HG03354 (cell line): Measurements from ENCODE around the gene VAC14.

Source experiments
- ATAC-seq: cut with Tn5 transposase; IDR thresholded peaks from one replicate; pipeline ENCODE4 v1.9.1; 2021; ENCODE audit warnings: mild to moderate bottlenecking; ENCODE audit not compliant: unreplicated experiment, poor library complexity, severe bottlenecking

VAC14 gene

DNA sequence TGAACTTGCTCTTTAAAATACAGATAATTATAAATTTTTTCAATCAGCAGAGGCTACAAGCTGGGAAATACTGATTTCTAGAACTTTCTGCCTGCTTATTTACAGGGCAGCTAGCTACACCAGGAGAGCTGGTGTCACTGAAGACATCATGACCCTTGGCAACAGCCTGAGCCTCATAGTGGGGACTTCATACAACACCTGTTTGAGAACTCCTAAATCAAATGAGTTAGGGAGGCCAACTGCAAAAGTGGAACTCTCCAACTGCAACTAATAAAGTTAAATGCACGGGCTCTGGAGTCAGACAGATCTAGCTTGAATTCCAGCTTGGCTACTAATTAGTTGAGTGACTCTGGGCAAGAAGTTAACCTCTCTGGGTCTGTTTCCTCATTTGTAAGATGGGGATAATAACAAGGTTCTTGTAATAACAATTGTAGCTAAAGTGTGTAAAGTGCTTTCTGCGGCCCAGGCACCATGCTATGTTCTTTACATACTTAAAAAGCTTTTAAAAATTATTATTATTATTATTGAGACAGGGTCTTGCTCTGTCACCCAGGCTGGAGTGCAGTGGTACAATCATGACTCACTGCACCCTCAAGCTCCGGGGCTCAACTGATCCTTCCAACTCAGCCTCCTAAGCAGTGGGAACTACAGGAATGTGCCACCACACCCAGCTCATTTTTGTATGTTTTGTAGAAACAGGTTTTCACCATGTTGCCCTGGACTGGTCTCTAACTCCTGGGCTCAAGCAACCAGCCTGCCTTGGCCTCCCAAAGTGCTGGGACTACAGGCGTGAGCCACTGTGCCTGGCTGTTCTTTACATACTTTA lies 33.4 kb downstream of the VAC14 start:
- ATAC-seq = no peak

DNA sequence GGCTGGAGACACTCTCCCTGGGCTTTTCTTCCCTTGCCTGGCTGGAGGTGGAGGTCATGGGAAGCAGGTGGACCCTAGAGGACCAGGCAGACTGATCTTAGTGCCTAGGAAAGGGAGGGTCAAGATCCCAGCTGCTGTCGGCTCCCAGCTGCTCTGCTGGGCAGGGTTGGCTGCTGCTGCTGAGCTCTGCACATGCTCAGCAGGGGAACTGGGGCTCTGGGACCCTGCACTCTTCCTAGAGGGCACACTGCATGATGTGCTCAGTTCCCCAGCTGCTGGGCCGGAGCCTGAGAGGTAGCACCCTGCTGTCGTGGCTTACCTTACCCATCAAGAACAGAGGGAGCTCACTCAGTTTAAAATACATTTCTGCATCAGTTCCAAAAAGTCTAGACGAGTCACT lies 34.3 kb downstream of the VAC14 start:
- no peak for ATAC-seq

DNA sequence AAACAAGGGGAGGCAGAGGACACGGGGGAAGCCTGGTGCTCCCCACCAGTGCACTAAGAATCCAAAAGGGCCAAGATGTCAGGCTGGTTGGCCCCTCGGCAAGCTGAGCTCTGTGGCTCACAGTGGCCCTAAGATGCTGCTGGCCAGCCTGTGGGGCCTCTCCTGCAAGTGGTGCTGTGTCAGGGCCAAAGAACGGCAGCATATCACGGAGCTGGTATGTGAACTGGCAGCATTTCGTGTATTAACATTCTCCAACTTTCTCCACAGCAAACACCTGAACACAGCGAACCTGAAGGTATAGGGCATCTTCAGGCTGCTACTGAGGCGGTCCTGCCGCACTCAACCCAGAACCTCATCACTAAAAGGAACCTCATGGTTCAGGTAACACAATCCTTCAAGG lies 34.8 kb downstream of the VAC14 start:
- ATAC-seq = no peak

DNA sequence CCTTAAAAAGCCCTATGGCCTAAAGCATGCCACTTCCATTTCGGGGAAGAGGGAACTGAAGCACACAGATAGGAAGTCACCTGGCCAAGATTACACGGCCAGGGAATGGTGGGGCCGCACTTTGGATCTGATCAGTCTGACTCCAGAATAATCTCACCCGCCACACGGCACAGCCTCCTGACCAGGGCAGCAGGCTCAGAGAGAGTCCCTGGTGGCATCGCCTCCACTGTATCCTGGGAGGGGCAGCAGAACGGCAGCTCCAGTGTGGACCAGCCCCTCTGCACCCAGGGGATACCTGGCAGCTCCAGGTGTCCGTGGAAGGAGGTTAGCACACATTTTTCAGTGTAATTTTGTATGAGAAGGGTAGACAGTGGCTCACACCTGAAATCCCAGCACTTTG lies 35.5 kb downstream of the VAC14 start:
- ATAC-seq = no peak

DNA sequence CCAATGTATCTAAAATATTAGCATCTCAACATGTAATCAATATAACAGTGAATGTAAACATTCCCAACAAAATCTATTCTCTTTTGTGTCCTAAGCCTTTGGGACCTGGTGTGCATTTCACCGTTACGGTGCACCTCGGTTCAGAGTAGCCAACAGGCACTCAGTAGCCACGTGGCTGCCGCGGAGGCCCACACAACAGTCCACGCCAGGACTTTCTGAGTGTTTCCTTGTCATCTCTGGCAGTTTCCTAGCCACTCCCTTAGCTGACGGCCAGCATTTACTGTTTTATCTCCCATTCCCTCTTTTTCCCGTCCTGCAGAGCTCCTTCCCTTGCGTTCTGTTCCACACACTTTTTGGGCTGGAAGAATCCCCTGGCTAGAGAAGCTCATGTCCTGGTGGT lies 36.3 kb downstream of the VAC14 start:
- ATAC-seq = no peak

DNA sequence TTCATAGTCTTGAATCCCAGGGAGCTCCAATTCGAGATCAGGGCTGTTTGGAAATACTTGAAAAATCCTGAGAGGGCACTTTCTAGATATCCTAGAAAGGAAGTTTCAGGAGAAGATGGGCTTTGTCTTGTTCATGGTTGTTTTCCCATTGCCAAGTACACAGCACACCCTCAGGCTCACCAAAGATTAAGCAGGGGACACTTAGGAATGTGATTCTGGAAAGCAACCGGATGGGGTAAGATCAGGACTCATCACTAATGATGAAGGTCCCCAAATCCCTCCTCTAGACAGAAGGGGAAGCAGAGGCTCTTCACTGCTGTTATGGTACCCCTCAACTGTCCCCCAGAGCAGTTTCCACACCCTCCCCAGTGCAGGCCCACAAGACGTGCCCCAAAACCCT lies 40.7 kb downstream of the VAC14 start:
- no peak for ATAC-seq

DNA sequence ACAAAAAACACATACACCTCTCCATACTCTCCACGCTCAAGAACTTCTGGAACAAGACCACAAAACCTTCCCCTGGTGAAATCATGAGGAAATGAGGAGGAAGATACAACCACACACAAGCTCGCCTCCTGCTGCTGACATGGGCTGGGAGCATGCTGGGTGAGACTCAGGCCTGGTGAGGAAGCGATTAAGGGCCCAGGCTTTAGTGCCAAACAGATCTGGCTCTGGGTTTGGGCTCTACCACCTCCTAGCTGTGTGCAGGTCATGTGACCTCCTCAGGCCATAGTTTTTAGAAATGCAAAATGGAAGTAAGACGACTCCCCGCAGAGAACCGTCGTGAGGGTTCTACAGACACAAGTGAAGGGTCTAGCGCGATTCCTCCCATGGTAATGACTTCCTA lies 41.3 kb downstream of the VAC14 start:
- ATAC-seq = no peak

DNA sequence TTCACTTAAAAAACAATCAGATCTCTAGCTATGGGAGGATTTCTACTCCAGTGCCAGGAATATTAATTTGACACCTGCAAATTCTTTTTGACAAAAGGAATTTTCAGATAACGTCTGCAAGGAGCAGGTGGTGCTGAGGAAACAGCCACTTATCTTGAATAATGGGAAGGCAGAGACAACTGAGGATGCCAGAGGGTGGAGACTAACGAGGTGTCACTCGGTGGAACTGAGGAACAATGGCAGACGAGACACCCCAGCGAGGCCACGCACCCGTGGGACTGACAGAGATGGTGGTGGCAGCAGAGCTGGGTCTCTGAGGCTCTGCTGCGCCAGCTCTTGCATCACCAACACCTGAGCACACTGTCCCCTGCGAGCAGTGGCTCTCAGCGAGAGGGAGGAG lies 42.2 kb downstream of the VAC14 start:
- ATAC-seq = no peak

DNA sequence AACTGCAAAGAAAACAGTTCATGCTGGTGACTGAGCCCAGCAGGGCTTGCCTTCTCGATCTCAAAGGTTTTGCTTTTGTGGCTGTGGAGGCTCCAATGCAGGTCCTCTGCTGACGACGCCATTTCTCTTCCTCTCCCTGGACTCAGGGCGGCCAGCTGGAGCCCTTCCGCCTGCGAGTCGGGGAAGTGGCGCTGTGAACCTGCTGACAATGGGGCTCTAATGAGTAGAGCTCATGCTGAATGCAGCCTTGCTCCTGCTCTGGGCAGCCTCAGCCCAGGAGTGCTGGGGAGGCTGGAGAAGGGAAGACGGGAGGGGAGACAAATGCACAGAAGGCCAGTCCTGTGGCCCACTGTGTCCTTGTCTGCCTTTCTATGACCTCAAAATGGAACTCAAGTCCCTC lies 43.8 kb downstream of the VAC14 start:
- no peak for ATAC-seq

DNA sequence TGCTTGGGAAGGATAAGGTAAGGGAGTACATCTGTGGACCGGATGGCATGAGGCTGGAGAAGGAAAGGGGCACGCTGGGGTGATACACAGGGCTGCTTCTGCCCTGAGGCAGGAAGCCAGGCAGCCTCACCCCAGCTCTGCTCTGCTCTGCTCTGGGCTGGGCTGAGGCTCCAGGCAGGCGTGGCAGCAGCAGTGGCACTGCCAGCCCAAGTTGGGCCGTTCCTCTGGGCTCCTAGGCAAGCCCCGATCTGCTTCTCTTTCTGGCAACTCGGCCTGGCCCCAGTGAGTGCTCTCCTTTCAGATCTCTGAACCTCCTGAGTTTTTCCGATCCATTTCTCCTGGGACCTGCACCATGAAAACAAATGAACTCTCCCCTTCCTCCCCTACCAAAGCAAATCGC lies 44.9 kb downstream of the VAC14 start:
- ATAC-seq = no peak

DNA sequence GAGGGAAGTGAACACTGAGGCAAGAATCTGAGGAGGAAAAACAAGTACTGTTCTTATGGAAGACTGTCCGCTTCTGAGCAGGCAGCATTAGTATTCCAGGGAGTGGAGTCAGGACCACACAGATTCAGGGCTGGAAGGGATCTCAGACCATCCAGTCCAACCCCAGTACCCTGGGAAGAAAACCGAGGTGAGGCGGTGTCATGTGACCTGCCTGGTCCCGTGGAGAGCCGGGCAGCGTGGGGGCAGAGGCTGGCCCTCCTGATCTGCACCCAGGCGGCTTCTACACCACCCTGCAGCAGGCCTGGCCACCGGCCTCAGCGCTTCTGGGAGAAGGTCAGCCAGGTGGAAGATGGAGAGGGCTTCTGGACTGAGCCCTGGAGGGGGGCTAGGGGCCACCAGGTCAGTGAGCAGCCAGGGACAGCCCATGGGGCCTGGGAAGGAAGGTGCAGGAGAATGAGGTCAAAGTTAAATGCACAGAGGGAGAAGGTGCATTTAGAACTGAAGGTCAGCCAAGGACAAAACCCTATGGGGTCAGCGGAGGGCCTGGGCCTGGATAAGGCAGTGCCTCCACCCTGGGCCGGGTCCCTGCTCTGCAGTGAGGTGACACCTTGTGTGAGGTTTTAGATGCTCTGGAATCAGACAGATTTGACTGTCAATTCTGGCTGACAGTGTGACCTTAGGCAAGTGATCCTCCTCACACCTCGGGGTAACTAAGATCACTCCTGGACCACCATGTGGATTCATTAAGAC lies 45.9 kb downstream of the VAC14 start:
- no peak for ATAC-seq

DNA sequence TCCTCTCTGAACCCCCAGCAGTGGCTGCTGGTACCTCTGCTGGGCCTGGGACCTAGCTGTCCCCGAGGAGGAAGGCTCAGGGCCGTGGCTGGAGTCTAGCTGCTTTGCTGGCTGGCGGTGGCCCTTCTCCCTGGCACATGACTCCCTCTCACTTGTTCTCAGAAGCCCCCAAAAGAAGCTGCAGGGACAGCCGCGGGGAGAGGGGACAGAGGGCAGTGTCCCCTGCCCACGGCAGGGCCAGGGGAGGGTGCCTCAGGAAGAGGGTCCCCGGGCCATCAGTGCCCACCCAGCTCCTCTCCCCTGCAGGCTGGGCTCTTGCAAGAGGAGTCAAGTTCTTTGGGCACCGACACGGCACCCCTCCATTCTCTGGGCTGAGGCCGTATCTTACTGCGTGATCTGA lies 46.6 kb downstream of the VAC14 start:
- no peak for ATAC-seq

DNA sequence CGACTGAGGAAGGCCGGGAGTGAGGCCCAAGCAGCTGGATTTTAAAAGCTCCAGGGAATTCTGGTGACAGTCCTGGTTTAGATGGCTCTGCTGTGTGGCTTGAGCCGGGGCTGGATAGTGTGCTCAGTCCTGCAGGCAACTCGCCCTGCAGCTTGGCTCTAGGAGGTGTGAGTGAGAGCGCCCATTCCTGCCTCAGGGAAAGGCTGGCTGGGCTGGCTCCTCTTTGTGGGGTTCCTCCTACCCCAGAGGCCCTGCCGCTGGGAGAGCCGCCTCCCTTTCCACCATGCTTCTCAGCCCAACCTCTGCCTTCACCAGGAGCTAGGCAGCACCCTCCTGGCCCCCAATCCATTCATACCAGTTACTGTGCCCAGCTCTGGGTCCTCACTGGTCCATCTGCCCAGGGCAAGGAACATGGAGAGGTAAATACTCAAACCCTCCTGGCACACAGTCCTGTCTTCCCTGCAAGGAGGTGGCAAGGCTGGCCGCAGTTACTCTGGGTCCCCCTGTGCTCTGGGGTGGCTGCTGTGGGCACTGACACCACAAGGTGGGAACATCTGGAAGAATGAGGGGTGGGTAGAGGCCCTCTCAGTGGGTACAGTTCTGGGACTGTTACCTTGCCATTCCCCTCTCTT lies 47.1 kb downstream of the VAC14 start:
- ATAC-seq = no peak

DNA sequence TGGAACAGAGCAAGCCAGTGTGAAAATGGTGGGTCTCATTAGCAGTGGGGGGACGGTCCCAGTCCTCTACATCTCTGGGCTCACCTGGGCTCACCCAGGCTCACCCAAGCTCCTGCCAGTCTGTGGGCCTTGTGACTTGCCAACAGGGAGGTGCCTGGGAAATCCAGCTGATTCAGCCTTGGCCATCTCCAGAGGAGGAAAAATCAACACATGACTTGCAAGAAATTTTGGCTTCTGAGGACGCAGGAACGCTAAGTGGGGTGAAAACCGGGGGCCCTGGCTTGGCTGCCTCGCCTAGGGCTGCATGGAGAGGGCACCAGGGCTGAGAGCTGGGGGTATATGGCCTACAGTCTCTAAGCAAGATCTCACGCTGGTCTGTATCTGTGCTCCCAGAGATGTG lies 47.7 kb downstream of the VAC14 start:
- ATAC-seq = no peak

DNA sequence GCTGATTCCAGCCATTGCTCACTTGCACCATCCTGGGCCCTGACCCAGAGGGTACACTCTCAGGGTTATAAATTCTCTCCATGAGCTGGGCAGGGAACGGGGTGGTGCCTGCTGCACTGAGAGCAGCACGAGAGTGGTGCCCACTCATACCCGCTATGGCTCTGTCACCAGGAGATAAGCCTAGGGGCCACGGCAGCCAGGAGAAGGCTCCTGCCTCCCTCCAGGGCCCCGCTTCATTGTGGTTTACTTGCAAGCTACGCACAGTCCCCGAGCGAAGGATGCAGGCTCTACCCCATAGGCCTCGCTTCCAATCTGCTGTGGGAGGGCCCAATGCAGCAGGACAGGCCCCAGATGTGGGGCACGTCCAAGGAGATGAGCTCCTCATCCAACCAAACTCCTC lies 48.5 kb downstream of the VAC14 start:
- no peak for ATAC-seq

DNA sequence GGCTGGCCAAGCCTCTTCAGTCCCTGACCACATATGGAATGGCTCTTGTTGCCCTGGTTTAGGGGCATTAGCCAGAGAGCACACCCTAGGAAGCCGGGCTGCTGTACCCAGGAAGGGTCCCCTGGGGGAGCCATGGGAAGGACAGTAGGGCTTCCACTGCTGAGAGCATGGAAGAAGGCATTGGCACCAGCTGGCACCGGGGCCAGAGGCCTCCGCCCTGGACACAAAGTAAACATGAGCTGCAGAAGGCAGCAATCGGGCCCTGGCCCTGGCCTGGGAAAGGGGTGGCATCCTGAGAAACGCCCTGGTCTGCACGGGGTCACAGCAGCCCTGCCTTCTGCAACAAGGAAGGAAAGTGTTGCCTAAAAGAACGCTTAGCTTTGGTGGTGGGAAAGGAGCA lies 49.4 kb downstream of the VAC14 start:
- no peak for ATAC-seq

DNA sequence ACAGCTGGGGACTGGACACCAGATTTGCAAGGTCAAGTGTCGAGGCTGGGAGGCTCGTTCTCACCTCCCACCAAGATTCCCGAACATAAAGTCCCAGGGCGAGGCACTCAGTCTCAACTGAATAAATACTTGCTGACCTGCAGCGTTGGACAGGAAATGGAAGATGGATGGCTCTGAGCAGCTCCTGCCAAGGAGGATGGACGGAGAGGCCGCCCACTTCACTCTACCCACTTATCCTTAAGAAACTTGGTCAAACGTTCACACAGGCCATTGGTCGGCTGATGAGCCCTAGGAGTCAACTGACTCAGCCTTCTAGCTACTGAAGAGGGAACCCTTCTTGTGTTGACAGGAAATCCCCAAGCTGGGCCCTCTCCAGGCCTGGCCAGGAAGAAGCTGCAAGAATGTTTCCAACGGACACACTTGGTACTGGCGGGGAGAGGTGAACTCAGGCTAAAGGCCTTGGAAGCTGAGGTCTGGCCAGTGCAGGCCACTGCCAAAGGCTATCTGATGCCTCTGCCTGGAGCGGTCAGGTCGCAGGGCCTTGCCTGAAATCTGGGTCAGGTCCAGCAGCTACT lies 50.0 kb downstream of the VAC14 start:
- ATAC-seq = no peak

DNA sequence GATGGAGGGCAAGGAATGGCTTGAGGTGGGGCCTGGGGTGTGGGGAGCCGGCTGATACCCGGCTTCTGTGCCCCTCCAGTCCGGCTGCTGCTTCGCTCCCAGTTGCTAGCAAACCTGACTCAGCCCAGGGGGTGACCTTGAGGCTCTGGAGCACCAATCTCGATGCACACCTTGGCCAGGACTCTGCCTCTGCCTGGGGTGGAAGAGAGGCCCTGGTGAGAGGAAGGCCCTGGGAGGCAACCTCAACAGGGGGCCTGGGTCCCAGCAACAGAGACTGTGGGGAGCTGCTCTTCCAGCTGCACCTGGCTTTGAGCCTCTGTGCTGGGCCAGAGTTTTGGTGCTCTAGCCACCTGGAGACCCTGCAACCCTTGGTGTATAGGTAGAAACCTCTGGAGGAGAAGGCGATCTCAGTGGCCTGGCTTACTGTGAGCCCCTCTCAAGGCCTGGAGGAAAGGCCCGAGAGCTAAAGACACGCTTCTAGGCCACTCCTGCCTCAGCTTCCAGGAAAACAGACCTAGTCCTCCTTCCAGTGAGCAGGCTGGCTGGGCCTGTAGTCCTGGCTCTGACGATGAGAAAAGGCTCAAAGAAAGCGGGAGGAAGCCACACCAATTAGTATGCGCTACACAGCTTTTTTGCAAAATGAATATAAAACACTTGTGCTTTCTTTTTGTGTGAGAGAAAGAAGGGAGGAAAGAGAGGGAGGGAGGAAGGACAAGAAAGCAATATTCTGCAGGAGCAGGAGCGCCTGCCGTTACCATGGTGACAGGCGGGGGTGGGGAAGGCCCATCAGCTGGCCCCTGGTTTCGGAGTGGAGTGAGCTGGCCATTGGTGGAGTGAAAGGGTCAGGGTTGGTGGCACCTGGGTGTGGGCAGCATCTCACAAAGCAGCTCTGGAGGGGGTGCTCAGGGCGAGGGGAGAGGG lies 51.0 kb downstream of the VAC14 start:
- no peak for ATAC-seq

DNA sequence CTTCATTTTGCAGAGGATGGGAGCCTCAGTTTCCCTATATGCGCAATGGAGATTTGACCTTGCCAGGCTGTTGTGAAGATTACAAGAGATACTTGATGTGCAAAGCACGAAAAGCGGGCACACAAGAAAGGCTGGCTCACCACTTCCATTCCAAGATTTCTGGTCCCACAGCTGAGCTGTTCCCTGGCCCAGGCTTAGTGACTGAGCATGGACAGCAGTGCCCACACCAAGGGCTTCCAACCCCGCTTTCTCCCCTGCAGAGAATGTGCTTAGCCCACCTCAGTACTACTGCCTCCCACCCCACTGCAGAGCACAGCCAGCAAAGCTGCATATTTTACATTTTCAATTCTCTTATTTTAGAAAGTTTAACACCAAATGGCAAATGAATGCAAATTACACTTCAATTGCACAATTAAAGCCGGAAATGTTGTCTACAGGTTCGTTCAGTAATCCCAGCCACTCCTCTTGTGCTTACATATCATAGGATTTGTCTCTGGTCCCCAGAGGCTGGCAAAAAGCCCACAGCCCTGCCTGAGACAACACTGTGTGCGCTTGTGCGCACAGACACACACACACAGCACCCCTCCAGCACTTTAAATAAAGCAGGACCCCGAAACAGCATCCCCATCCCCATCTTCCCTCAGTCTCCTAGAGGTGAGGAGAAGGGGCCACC lies 51.8 kb downstream of the VAC14 start:
- ATAC-seq = no peak
